Breast epithelium (tissue), 4 donors: Measurements from ENCODE around the gene HOXC5. TPM values are rescaled to one million over a fixed set of nuclear protein-coding genes. Genes with fewer than 3 reads are reported as not detected.

Source experiments
- DNase-seq, 2 donors: peaks; one replicate each; pipeline ENCODE4 v3.0.0-alpha.2; 2019; ENCODE audit warnings: low spot score in 2 of 2
- H3K27ac ChIP-seq, 2 donors: fragments of 200-600 bp; sonication (generic) in 1 of 2; one replicate each; pipeline ENCODE4 v1.5.1; 2016 to 2019; ENCODE audit warnings: mild to moderate bottlenecking in 1 of 2
- H3K27me3 ChIP-seq, 2 donors: fragments of 200-600 bp; sonication (generic) in 1 of 2; one replicate each; pipeline versions ENCODE4 v1.5.1 to v1.6.0; 2017 to 2019; ENCODE audit warnings: control low read depth in 1 of 2, mild to moderate bottlenecking in 1 of 2
- H3K36me3 ChIP-seq: fragments of 200-600 bp; one replicate; pipeline ENCODE4 v1.5.1; 2019
- H3K4me1 ChIP-seq, 2 donors: fragments of 200-600 bp; sonication (generic); one replicate each; pipeline ENCODE4 v1.5.1; 2016 to 2019; ENCODE audit warnings: control low read depth in 1 of 2
- H3K4me3 ChIP-seq, 3 donors: fragments of 200-600 bp; sonication (generic); 1 replicate in 2 of 3; 2 replicates in 1 of 3; pipeline ENCODE4 v1.5.1; 2016 to 2019; ENCODE audit warnings: mild to moderate bottlenecking in 3 of 3, moderate library complexity in 2 of 3
- H3K9me3 ChIP-seq, 2 donors: fragments of 200-600 bp; sonication (generic) in 1 of 2; one replicate each; pipeline ENCODE4 v1.5.1; 2016 to 2019; ENCODE audit warnings: control low read depth in 1 of 2
- POLR2A ChIP-seq: fragments of 450-650 bp; IDR thresholded peaks from one replicate; pipeline ENCODE4 v1.6.1; 2016; ENCODE audit warnings: antibody characterized with exemption, mild to moderate bottlenecking, moderate library complexity
- POLR2AphosphoS5 ChIP-seq, 3 donors: sonication (generic); formaldehyde crosslinking; IDR thresholded peaks; one replicate each; pipeline ENCODE4 v1.6.1; 2017; ENCODE audit warnings: antibody characterized with exemption in 3 of 3
- intact Hi-C: fragments of 100-400 bp; cut with DNase I; formaldehyde crosslinking; loops from one replicate; pipeline ENCODE4 v1.15.1; 2023; ENCODE audit warnings: low total_unique reads
- total RNA-seq, 3 donors: library from RNA; depleted of rRNA; stranded (reverse); fragments of >200 nt; gene quantifications; one replicate each; pipeline ENCODE4 v1.1.0, GENCODE V29; 2016
- TF ChIP-seq, protein P1 (sequence below), 3 donors: fragments of 450-650 bp; IDR thresholded peaks; one replicate each; pipeline ENCODE4 v1.5.1; 2016 to 2017; ENCODE audit warnings: antibody characterized with exemption in 3 of 3, mild to moderate bottlenecking in 3 of 3, moderate library complexity in 3 of 3

The HOXC5 gene
- total RNA-seq, 3 donors from 2014 or later: 0.73 to 0.98 (median 0.96) TPM

DNA sequence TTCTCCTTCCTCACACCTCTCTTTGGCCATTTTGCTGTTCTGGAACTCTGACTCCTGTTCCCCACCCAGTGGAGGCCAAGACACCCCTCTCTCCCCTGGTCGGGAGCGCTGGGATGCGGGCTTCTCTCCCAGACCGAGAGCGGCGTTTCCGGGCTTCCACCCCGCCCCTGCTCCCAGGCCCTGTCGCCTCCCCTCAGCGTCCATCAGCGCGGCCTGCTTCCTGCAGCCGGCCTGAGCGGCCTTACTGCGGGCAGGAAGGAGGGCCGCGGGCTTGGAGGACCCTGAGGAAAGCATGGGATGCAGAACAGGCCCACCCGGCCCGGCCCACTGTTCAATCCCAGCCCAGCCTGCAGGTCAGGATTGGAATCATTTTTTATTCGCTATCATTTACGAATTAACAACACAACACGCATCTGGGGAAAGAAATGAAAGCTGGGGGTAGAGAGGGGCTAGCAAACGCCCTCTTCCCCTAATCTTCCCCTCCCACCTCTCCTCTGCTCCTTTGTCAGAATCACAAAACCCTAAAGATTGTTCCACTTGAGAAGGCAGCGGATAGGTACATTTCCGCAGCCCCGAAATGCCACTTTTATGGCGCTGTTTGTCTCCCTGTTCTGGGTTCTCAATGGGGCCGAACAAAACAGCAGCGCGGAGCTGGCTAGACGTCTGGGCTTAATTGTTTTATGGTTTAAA, 27.9 kb upstream of the HOXC5 start:
- intact Hi-C loops: loop anchor here (10.0 kb wide), 2 partner anchors 200 to 1960 kb away; partner anchors contain the start of genes CDK2 and PMEL
- Histone ChIP-seq H3K4me1 (peaks cover 0 to 7% of the 10 kb centered on the region in 2 donors), H3K4me3 (peak overlapping the region; percentile 35 to 71 (median 57)), H3K36me3 (no peaks in the 10 kb centered on the region), H3K9me3 (no peaks in the 10 kb centered on the region), H3K27ac (peak overlapping the region; percentile 48 to 81), H3K27me3 (peaks cover 0 to 3% of the 10 kb centered on the region in 2 donors)
- no peak for DNase-seq
- TF ChIP-seq POLR2AphosphoS5 (IDR thresholded peaks at IDR 0.05) (peak in 1 of 3 donors; percentile 16), POLR2A (no peak)
- TF ChIP-seq, protein P1, sequence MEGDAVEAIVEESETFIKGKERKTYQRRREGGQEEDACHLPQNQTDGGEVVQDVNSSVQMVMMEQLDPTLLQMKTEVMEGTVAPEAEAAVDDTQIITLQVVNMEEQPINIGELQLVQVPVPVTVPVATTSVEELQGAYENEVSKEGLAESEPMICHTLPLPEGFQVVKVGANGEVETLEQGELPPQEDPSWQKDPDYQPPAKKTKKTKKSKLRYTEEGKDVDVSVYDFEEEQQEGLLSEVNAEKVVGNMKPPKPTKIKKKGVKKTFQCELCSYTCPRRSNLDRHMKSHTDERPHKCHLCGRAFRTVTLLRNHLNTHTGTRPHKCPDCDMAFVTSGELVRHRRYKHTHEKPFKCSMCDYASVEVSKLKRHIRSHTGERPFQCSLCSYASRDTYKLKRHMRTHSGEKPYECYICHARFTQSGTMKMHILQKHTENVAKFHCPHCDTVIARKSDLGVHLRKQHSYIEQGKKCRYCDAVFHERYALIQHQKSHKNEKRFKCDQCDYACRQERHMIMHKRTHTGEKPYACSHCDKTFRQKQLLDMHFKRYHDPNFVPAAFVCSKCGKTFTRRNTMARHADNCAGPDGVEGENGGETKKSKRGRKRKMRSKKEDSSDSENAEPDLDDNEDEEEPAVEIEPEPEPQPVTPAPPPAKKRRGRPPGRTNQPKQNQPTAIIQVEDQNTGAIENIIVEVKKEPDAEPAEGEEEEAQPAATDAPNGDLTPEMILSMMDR (IDR thresholded peaks at IDR 0.05): no peak

DNA sequence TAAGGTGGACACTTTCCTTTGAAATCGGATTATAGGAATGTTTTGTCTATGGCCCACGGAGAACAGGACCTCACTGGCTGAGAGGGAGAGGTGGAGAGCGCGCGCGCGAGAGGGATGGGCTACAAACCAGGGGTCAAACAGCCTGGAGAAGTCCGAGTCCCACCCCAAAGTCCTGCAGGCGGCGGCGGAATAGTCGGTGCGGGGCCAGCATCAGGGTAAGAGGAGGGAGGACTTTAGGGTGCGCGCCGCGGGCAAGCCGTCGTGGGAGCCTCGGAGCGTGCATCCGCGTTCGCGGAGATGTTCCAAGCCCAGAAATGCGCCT, 27.4 kb upstream of the HOXC5 start:
- Histone ChIP-seq H3K4me1 (peaks cover 0 to 7% of the 10 kb centered on the region in 2 donors), H3K36me3 (no peaks in the 10 kb centered on the region), H3K4me3 (peak overlapping the region; percentile 35 to 71 (median 57)), H3K27me3 (peaks cover 0 to 3% of the 10 kb centered on the region in 2 donors), H3K27ac (peak overlapping the region; percentile 48 to 81), H3K9me3 (no peaks in the 10 kb centered on the region)
- intact Hi-C loops: loop anchor here (10.0 kb wide), 2 partner anchors 199 to 1959 kb away; partner anchors contain the start of genes CDK2 and PMEL
- TF ChIP-seq POLR2AphosphoS5 (IDR thresholded peaks at IDR 0.05) (no peak), POLR2A (no peak)
- TF ChIP-seq, protein P1 (IDR thresholded peaks at IDR 0.05): no peak
- DNase-seq: no peak

DNA sequence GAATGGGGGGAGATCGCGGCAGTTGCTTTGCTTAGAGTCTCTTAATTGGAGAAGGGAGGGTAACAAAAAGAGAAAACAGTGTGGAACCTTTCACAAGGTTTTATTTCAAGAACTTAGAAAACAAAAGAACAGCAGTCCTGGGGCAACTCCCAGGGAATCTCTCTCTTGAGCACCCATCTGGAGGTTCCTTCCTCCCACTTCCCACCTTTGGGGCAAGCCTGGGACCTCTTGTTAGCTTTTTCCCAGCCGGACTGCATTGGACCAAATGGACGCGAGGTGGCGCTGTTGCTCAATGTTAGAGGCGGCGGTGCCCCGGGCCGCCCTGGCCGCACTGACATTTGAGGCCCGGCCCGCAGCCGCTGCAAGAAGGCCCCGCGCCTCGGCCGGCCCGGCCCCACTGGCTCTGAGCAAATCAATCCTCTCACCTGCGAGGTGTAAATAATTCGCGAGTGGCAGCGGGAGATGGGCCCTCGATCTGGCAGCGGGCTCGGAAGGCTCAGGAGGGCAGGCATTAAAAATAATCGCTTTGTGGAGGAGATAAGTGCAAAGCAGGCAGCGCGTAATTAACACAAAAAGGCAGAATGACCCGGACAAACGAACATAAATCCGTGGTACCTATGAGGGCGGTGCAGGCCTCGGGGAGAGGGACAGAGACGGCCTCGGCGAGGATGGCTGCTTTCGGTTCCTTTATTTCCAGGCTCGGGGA, 26.8 kb upstream of the HOXC5 start:
- Histone ChIP-seq H3K4me3 (peak overlapping the region; percentile 35 to 71 (median 57)), H3K27me3 (peaks cover 0 to 3% of the 10 kb centered on the region in 2 donors)
- peak in 1 of 3 donors; percentile 51 for TF ChIP-seq POLR2AphosphoS5 (IDR thresholded peaks at IDR 0.05)
- TF ChIP-seq, protein P1 (IDR thresholded peaks at IDR 0.05): peak; percentile 90 to 98 (median 97)
- no peak for TF ChIP-seq POLR2A

DNA sequence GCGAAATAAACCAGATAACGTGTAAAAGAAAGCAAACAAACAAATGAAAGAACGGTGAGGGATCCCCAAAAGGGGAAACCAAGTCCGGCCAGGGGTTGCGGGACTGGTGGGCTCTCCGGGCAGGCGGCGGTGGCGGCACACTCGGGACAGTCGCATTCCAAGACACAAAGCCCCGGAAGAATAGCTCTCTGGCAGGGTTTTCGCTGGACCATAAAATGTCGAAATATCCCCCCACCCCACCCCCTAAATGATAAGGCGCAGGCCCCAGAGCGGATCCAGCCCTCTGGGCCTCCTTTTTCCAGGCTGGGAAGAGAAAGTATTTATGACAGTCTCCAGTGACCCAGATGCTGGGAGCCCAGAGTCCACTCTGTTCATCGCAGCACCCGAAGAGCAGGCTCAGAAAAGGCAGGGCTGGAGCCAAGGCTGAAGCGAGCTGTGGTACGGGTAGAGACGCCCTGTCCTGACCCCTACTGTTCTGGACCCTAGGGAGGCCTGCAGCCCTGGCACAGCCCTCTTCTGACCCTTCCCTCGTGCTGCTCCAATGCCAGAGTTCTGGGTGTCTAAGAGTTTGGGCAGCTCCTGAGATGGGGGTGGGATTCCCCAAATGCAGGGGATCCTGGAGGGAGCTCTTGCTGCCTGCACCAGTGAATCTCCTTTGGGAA, 26.2 kb upstream of the HOXC5 start:
- Histone ChIP-seq H3K36me3 (no peaks in the 10 kb centered on the region), H3K4me3 (peak overlapping the region; percentile 35 to 71 (median 57)), H3K27me3 (peaks cover 0 to 3% of the 10 kb centered on the region in 2 donors), H3K27ac (peak overlapping the region in 1 of 2 donors; percentile 81), H3K4me1 (peaks cover 0 to 7% of the 10 kb centered on the region in 2 donors), H3K9me3 (no peaks in the 10 kb centered on the region)
- intact Hi-C loops: loop anchor here (10.0 kb wide), 2 partner anchors 198 to 1958 kb away; partner anchors contain the start of genes CDK2 and PMEL
- TF ChIP-seq POLR2A: no peak
- TF ChIP-seq, protein P1 (IDR thresholded peaks at IDR 0.05): no peak
- TF ChIP-seq POLR2AphosphoS5 (IDR thresholded peaks at IDR 0.05): no peak
- no peak for DNase-seq

More for the DNA sequence above, 26.8 kb upstream of the HOXC5 start:
- peak; percentile 77 to 91 for DNase-seq
- no peaks in the 10 kb centered on the region for H3K9me3 ChIP-seq
- intact Hi-C loops: loop anchor here (10.0 kb wide), 2 partner anchors 199 to 1959 kb away; partner anchors contain the start of genes CDK2 and PMEL
- peaks cover 0 to 7% of the 10 kb centered on the region in 2 donors for H3K4me1 ChIP-seq
- H3K36me3 ChIP-seq: no peaks in the 10 kb centered on the region
- H3K27ac ChIP-seq: peak overlapping the region; percentile 48 to 81
